Measurements from ENCODE around the gene VAV1. TPM values are rescaled to one million over a fixed set of nuclear protein-coding genes. Genes with fewer than 3 reads are reported as not detected.

VAV1 gene
- total and polyA plus RNA-seq, 2 experiments from 2014 or later = 0.82 to 1.8 TPM

GRCh38 chr19:6807291-6807690 is 34.8 kb downstream of the VAV1 start:
- peaks cover 95% of the 10 kb centered on the region for H3K9me3 Mint-ChIP-seq
- H3F3A ChIP-seq (replicated peaks; ENCODE audit: low read depth) = no peaks in the 10 kb centered on the region

More at GRCh38 chr19:6807291-6807690, 34.8 kb downstream of the VAV1 start:
- Mint-ChIP-seq H3K4me1 (no peaks in the 10 kb centered on the region), H3K27ac (no peak overlapping the region), H3K4me3 (no peak overlapping the region), H3K27me3 (ENCODE audit: insufficient read depth, low read depth, poor library complexity) (peaks cover 2% of the 10 kb centered on the region), H3K36me3 (ENCODE audit: low read depth) (peaks cover 44% of the 10 kb centered on the region)
- no peak overlapping the region for H3K4me3 ChIP-seq
- DNase-seq (ENCODE audit: low spot score) (no peak), ATAC-seq (no peak)
- TF ChIP-seq STAT1 (IDR thresholded peaks at IDR 0.05; ENCODE audit: unreplicated experiment) (no peak), ZNF331 (CRISPR knock-in tag; IDR thresholded peaks at IDR 0.05; ENCODE audit: low read depth) (no peak), EZH2phosphoT487 (IDR thresholded peaks at IDR 0.05; ENCODE audit: unreplicated experiment) (no peak), EZH2 (IDR thresholded peaks at IDR 0.05; ENCODE audit: low read depth, unreplicated experiment) (no peak), ZNF114 (CRISPR knock-in tag; IDR thresholded peaks at IDR 0.05) (no peak), ZNF462 (CRISPR knock-in tag; IDR thresholded peaks at IDR 0.05) (no peak), CREB1 (CRISPR knock-in tag; IDR thresholded peaks at IDR 0.05; ENCODE audit: low read depth) (no peak), ETS1 (IDR thresholded peaks at IDR 0.05) (no peak), CTCF (conservative IDR thresholded peaks at IDR 0.05; ENCODE audit: low read depth in 2 of 2) (no peak), NANOG (IDR thresholded peaks at IDR 0.05; ENCODE audit: borderline replicate concordance) (no peak), REST (IDR thresholded peaks at IDR 0.05; ENCODE audit: unreplicated experiment) (no peak), POLR2AphosphoS5 (IDR thresholded peaks at IDR 0.05; ENCODE audit: low read depth) (no peak), JUNB (IDR thresholded peaks at IDR 0.05; ENCODE audit: unreplicated experiment) (no peak)
- H4K20me1 ChIP-seq (replicated peaks; ENCODE audit: insufficient read depth) = no peaks in the 10 kb centered on the region
- H3K27ac ChIP-seq (ENCODE audit: low read depth) = no peak overlapping the region
- no peak overlapping the region for H2AFZ ChIP-seq
- H3K9me2 ChIP-seq (ENCODE audit: insufficient read depth) = 0 out of 2 replicates have a peak, but pooled peaks cover under 1% of the 10 kb centered on the region
- no peak overlapping the region for H3K4me2 ChIP-seq
- no peaks in the 10 kb centered on the region for H3K27me3 ChIP-seq (ENCODE audit: insufficient read depth)
- H3K79me2 ChIP-seq (replicated peaks; ENCODE audit: insufficient read depth) = no peaks in the 10 kb centered on the region
- H3K36me3 ChIP-seq (ENCODE audit: insufficient read depth) = no peaks in the 10 kb centered on the region
- H3K4me1 ChIP-seq (ENCODE audit: insufficient read depth) = peaks cover 10% of the 10 kb centered on the region

Data from GM23338 (cell line).